Activated CD4-positive, alpha-beta T cell treated with anti-CD3 and anti-CD28 coated beads for 36 hours (primary cell): ENCODE measurements around the gene CTSA. TPM values are rescaled to one million over a fixed set of nuclear protein-coding genes. Genes with fewer than 3 reads are reported as not detected.
"Not testable (repeated sequence)": the region's sequence is repeated elsewhere in the genome, so short reads cannot be mapped to it uniquely, and the experiment has no call there.

ENCODE experiments used
- ATAC-seq: fragments of 200-7000 bp; cut with Tn5 transposase; one replicate; pipeline ENCODE4 v1.10.0; 2021; ENCODE audit warnings: mild to moderate bottlenecking, moderate library complexity
- CTCF ChIA-PET: fragments of 350-600 bp; sonication (Branson Sonifier 250); formaldehyde crosslinking; loops from one replicate; lab custom pipeline; 2021; ENCODE audit warnings: antibody characterized with exemption; lab: Charles Lee
- POLR2A ChIA-PET: fragments of 350-600 bp; sonication (Branson Sonifier 250); formaldehyde crosslinking; loops from one replicate; lab custom pipeline; 2021; ENCODE audit warnings: antibody characterized with exemption, inconsistent platforms; lab: Charles Lee
- DNase-seq: peaks from one replicate; pipeline ENCODE4 v3.0.0-alpha.2; 2020
- H3K27ac Mint-ChIP-seq: one replicate; pipeline ENCODE4 v1.8.0; 2021; ENCODE audit warnings: mixed read lengths
- H3K27me3 Mint-ChIP-seq: one replicate; pipeline ENCODE4 v1.8.0; 2021; ENCODE audit warnings: mixed read lengths
- H3K36me3 Mint-ChIP-seq: one replicate; pipeline ENCODE4 v1.8.0; 2021; ENCODE audit warnings: low read depth, mixed read lengths
- H3K4me1 Mint-ChIP-seq: one replicate; pipeline ENCODE4 v1.8.0; 2021; ENCODE audit warnings: mixed read lengths
- H3K4me3 Mint-ChIP-seq: one replicate; pipeline ENCODE4 v1.8.0; 2021; ENCODE audit warnings: mild to moderate bottlenecking, moderate library complexity, mixed read lengths
- H3K9me3 Mint-ChIP-seq: one replicate; pipeline ENCODE4 v1.8.0; 2021; ENCODE audit warnings: low read depth, mixed read lengths
- intact Hi-C, 2 experiments: fragments of 100-400 bp; cut with DNase I in 1 of 2; cut with micrococcal nuclease in 1 of 2; formaldehyde crosslinking; loops; one replicate each; pipeline versions ENCODE4 v1.14.2 to v1.15.1; 2022 to 2024; cut with DNase I, micrococcal nuclease
- total RNA-seq, 2 experiments: library from RNA; stranded (reverse); gene quantifications; one replicate each; pipeline ENCODE4 v1.2.3, GENCODE V29; 2021

The CTSA gene
- total RNA-seq, 2 experiments from 2014 or later: 36.4 to 45.6 TPM

DNA sequence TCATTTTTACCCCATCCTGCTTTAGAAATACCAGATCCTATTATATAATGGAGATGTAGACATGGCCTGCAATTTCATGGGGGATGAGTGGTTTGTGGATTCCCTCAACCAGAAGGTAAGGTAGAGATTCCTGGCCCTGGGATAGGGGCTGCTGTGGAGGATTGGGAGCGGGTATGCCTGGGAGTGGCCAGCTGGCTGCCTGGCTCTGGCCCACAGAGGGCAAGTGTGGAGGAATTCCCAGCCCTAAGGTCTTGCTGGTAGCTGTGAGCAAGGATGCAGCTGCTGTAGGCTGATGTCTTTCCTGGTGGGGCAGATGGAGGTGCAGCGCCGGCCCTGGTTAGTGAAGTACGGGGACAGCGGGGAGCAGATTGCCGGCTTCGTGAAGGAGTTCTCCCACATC, 6.6 kb downstream of the CTSA start:
- ATAC-seq (no peak), DNase-seq (no peak)
- ChIA-PET CTCF (no interaction called here), POLR2A (no interaction called here)
- intact Hi-C loops: no loop called here
- Mint-ChIP-seq H3K4me3 (no peak overlapping the region), H3K27ac (no peak overlapping the region), H3K36me3 (peaks cover 14% of the 10 kb centered on the region), H3K4me1 (peaks cover 10% of the 10 kb centered on the region), H3K27me3 (no peaks in the 10 kb centered on the region), H3K9me3 (no peaks in the 10 kb centered on the region)

GRCh38 chr20:45898285-45898684, 7.2 kb downstream of the CTSA start:
- ChIA-PET POLR2A (interaction anchor here (0.6 kb wide), 1 partner anchor 19 kb away, joined by 3 read pairs; no protein-coding TSS in a partner anchor), CTCF (no interaction called here)
- DNase-seq (no peak), ATAC-seq (no peak)
- Mint-ChIP-seq H3K27me3 (no peaks in the 10 kb centered on the region), H3K4me3 (no peak overlapping the region), H3K9me3 (no peaks in the 10 kb centered on the region), H3K27ac (no peak overlapping the region), H3K36me3 (peaks cover 14% of the 10 kb centered on the region), H3K4me1 (peaks cover 5% of the 10 kb centered on the region)
- intact Hi-C loops: no loop called here

DNA sequence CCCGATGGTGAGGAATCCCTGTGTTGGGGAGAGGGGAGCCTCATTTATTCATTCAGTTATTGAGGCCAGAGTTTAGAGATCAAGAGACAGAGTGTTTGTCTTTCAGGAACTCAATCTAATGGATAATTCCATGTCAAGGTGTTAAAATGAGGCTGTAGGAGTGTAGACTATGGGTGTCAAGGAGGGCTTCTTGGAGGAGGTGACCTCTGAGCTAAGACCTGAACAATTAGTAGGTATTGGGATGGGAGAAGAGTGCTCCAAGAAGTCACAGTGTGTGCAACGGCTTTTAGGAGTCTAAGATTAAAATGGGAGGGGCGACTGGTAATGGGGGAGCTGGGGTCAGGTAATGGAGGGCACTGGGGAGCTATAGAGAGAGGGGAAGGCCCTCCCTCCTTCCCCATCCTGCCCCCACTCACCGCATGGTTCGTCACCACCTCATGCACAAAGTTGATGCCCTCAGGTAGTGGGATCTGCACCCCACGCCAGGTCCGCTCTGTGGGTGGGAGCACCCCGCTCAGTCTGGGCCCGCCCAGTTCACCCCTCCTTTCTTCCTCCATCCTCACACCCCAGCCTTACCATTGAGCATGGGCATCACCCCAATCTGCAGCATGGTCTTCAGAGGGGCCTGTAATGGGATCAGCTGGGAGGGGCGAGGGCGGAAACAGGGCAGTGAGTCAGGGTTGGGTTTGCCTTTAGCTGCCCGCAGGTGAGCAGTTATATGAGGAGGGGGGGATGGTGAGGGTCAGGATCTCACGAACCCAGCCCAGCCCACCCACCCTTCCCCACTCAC, 8.1 kb downstream of the CTSA start:
- ChIA-PET CTCF (no interaction called here), POLR2A (interaction anchor here (0.5 kb wide), 1 partner anchor 144 kb away, joined by 7 read pairs; no protein-coding TSS in a partner anchor)
- Mint-ChIP-seq H3K9me3 (no peaks in the 10 kb centered on the region), H3K4me3 (no peak overlapping the region), H3K36me3 (peaks cover 9% of the 10 kb centered on the region), H3K4me1 (no peaks in the 10 kb centered on the region), H3K27me3 (no peaks in the 10 kb centered on the region), H3K27ac (no peak overlapping the region)
- no peak for ATAC-seq
- DNase-seq: no peak
- intact Hi-C loops: no loop called here

DNA sequence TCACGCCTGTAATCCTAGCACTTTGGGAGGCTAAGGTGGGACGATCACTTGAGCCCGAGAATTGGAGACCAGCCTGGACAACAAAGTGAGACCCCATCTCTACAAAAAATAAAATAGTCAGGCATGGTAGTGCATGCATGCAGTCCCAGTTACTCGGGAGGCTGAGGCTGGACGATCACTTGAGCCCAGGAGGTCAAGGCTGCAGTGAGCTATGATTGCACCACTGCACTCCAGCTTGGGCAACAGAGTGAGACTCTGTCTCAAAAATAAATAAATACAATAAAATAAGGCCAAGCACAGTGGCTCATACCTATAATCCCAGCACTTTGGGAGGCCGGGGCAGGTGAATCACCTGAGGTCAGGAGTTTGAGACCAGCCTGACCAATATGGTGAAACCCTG, 10.2 kb downstream of the CTSA start:
- H3K27ac Mint-ChIP-seq, H3K9me3 Mint-ChIP-seq, intact Hi-C loops, DNase-seq, POLR2A ChIA-PET, H3K27me3 Mint-ChIP-seq, H3K4me3 Mint-ChIP-seq, H3K36me3 Mint-ChIP-seq, H3K4me1 Mint-ChIP-seq, ATAC-seq: not testable (repeated sequence)
- CTCF ChIA-PET: interaction anchor here (1.1 kb wide), 1 partner anchor 76 kb away, joined by 3 read pairs; no protein-coding TSS in a partner anchor

GRCh38 chr20:45902199-45902701, 11.1 kb downstream of the CTSA start:
- intact Hi-C loops: no loop called here
- no peaks in the 10 kb centered on the region for H3K4me1 Mint-ChIP-seq

GRCh38 chr20:45904583-45905504, 13.7 kb downstream of the CTSA start:
- CTCF ChIA-PET: interaction anchor here (0.7 to 1.0 kb wide), 4 partner anchors 19 to 109 kb away, joined by 3 to 4 read pairs (median 3); no protein-coding TSS in a partner anchor
- no peaks in the 10 kb centered on the region for H3K27me3 Mint-ChIP-seq
- no peak overlapping the region for H3K4me3 Mint-ChIP-seq

More at GRCh38 chr20:45902199-45902701, 11.1 kb downstream of the CTSA start:
- ATAC-seq: no peak
- no peak for DNase-seq
- Mint-ChIP-seq H3K36me3 (peaks cover 2% of the 10 kb centered on the region), H3K9me3 (no peaks in the 10 kb centered on the region), H3K4me3 (no peak overlapping the region), H3K27ac (no peak overlapping the region), H3K27me3 (no peaks in the 10 kb centered on the region)
- CTCF ChIA-PET: interaction anchor here (0.5 to 1.1 kb wide), 3 partner anchors 22 to 99 kb away, joined by 3 read pairs; no protein-coding TSS in a partner anchor
- POLR2A ChIA-PET: interaction anchor here (0.7 kb wide), 1 partner anchor 33 kb away, joined by 3 read pairs; no protein-coding TSS in a partner anchor

GRCh38 chr20:45905505-45906079, 14.5 kb downstream of the CTSA start:
- DNase-seq: no peak
- Mint-ChIP-seq H3K27ac (no peak overlapping the region), H3K4me3 (no peak overlapping the region), H3K36me3 (no peaks in the 10 kb centered on the region), H3K9me3 (no peaks in the 10 kb centered on the region), H3K4me1 (peaks cover 2% of the 10 kb centered on the region), H3K27me3 (no peaks in the 10 kb centered on the region)
- ChIA-PET CTCF (interaction anchor here (0.7 to 1.0 kb wide), 4 partner anchors 18 to 109 kb away, joined by 3 to 4 read pairs (median 3); no protein-coding TSS in a partner anchor), POLR2A (interaction anchor here (0.5 to 0.6 kb wide), 2 partner anchors 109 to 211 kb away, joined by 7 read pairs; no protein-coding TSS in a partner anchor)
- no peak for ATAC-seq
- intact Hi-C loops: no loop called here

More at GRCh38 chr20:45904583-45905504, 13.7 kb downstream of the CTSA start:
- no peak overlapping the region for H3K27ac Mint-ChIP-seq
- ATAC-seq: no peak
- no peaks in the 10 kb centered on the region for H3K36me3 Mint-ChIP-seq
- no peaks in the 10 kb centered on the region for H3K9me3 Mint-ChIP-seq
- H3K4me1 Mint-ChIP-seq: no peaks in the 10 kb centered on the region
- DNase-seq: no peak
- POLR2A ChIA-PET: interaction anchor here (0.5 kb wide), 1 partner anchor 212 kb away, joined by 7 read pairs; no protein-coding TSS in a partner anchor
- intact Hi-C loops: no loop called here

DNA sequence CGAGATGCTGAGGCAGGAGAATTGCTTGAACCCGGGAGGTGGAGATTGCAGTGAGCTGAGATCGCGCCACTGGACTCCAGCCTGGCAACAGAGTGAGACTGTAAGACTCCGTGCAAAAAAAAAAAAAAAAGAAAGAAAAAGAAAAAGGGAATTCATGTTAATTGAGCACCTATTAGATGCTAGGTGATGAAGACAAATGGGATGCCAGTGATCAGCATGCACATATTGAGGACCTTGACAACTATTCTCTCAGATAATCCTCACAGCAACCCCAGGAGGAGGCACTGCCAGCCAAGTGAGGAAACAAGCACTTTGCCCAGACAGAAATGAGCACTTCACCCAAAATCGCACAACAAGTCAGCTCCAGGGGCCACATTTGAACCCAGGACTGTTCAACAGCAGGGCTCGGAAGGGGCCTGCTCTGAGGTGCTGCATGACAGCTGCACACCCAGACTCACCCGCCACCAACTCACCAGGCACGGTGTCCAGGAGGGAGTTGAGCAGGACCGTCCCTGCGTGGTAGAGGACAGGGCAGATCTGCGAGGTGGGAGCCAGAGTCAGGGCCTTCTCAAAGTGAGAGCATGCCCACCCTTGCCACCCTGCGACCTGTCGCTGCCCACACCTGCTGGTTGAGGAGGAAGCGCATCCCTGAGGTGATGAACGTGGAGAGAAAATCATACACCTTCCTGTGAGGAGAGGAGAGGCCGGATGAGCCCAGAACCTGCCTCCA, 16.2 kb downstream of the CTSA start:
- peaks cover 13% of the 10 kb centered on the region for H3K4me1 Mint-ChIP-seq
- no peak for DNase-seq
- H3K36me3 Mint-ChIP-seq: no peaks in the 10 kb centered on the region
- ChIA-PET CTCF (interaction anchor here (1.0 kb wide), 1 partner anchor 15 kb away, joined by 3 read pairs; no protein-coding TSS in a partner anchor), POLR2A (no interaction called here)
- intact Hi-C loops: no loop called here
- no peak for ATAC-seq
- H3K9me3 Mint-ChIP-seq: no peaks in the 10 kb centered on the region
- H3K27me3 Mint-ChIP-seq: peaks cover 2% of the 10 kb centered on the region
- H3K4me3 Mint-ChIP-seq: no peak overlapping the region
- no peak overlapping the region for H3K27ac Mint-ChIP-seq

GRCh38 chr20:45908084-45908483, 16.9 kb downstream of the CTSA start:
- no peaks in the 10 kb centered on the region for H3K36me3 Mint-ChIP-seq
- H3K4me1 Mint-ChIP-seq: peaks cover 16% of the 10 kb centered on the region
- intact Hi-C loops: no loop called here
- H3K27me3 Mint-ChIP-seq: peaks cover 4% of the 10 kb centered on the region
- no peaks in the 10 kb centered on the region for H3K9me3 Mint-ChIP-seq
- H3K27ac Mint-ChIP-seq: no peak overlapping the region
- CTCF ChIA-PET: interaction anchor here (1.0 kb wide), 1 partner anchor 15 kb away, joined by 3 read pairs; no protein-coding TSS in a partner anchor
- H3K4me3 Mint-ChIP-seq: no peak overlapping the region
- no peak for ATAC-seq
- no peak for DNase-seq
- POLR2A ChIA-PET: no interaction called here

DNA sequence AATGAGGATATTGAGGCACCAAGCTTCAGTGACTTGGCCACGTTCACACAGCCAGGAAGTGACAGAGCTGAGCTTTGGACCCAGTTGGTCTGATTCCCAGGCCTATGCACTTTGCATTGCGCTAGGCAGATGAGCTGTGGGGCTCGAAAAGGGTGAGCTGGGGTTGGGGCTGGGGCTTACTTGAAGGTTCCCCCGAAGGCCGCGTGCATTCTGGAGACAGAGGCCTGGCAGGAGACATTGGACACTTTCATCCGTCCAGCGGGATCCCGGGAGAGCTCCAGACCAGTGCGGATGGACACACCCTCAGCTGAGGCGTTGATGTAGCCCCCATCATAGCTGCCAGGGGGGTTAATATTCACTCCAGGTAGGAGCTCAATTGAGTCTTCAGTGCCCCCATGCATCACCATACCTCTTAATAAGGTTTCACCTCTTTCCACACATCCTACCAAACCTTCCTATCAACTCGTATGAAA, 18.2 kb downstream of the CTSA start:
- peaks cover 16% of the 10 kb centered on the region for H3K4me1 Mint-ChIP-seq
- no peak for ATAC-seq
- DNase-seq: no peak
- H3K36me3 Mint-ChIP-seq: no peaks in the 10 kb centered on the region
- peaks cover 9% of the 10 kb centered on the region for H3K27me3 Mint-ChIP-seq
- H3K27ac Mint-ChIP-seq: no peak overlapping the region
- intact Hi-C loops: no loop called here
- POLR2A ChIA-PET: no interaction called here
- CTCF ChIA-PET: interaction anchor here (1.5 kb wide), 2 partner anchors 50 to 111 kb away, joined by 3 to 4 read pairs; no protein-coding TSS in a partner anchor
- H3K4me3 Mint-ChIP-seq: no peak overlapping the region
- no peaks in the 10 kb centered on the region for H3K9me3 Mint-ChIP-seq
